ENCODE data around the gene TRAT1.

GRCh38 chr3:108779496-108779895, 43.1 kb upstream of the TRAT1 start:
- TF ChIP-seq, protein P1, sequence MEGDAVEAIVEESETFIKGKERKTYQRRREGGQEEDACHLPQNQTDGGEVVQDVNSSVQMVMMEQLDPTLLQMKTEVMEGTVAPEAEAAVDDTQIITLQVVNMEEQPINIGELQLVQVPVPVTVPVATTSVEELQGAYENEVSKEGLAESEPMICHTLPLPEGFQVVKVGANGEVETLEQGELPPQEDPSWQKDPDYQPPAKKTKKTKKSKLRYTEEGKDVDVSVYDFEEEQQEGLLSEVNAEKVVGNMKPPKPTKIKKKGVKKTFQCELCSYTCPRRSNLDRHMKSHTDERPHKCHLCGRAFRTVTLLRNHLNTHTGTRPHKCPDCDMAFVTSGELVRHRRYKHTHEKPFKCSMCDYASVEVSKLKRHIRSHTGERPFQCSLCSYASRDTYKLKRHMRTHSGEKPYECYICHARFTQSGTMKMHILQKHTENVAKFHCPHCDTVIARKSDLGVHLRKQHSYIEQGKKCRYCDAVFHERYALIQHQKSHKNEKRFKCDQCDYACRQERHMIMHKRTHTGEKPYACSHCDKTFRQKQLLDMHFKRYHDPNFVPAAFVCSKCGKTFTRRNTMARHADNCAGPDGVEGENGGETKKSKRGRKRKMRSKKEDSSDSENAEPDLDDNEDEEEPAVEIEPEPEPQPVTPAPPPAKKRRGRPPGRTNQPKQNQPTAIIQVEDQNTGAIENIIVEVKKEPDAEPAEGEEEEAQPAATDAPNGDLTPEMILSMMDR (conservative IDR thresholded peaks at IDR 0.05; ENCODE audit: low read length) = no peak
- no peak for TF ChIP-seq EZH2phosphoT487 (IDR thresholded peaks at IDR 0.05; ENCODE audit: borderline replicate concordance, low read depth, low read length)

All from OCI-LY7 (cell line).